Nephron (organoid): ENCODE data around the gene OVCH1.

Source experiments
- H3K27ac Mint-ChIP-seq, 3 experiments: 2 replicates each; pipeline ENCODE4 v1.8.0; 2020; ENCODE audit warnings: mixed read lengths in 3 of 3, mild to moderate bottlenecking in 2 of 3, moderate library complexity in 1 of 3
- H3K27me3 Mint-ChIP-seq: 2 replicates; pipeline ENCODE4 v1.8.0; 2021; ENCODE audit warnings: low read depth, mild to moderate bottlenecking, moderate library complexity, mixed read lengths
- H3K36me3 Mint-ChIP-seq: 2 replicates; pipeline ENCODE4 v1.8.0; 2020; ENCODE audit warnings: low read depth, mixed read lengths
- H3K4me1 Mint-ChIP-seq: 2 replicates; pipeline ENCODE4 v1.8.0; 2020; ENCODE audit warnings: mixed read lengths
- H3K4me3 Mint-ChIP-seq, 3 experiments: 2 replicates each; pipeline ENCODE4 v1.8.0; 2020; ENCODE audit warnings: mild to moderate bottlenecking in 3 of 3, mixed read lengths in 3 of 3, moderate library complexity in 2 of 3
- H3K9me3 Mint-ChIP-seq: 2 replicates; pipeline ENCODE4 v1.8.0; 2020; ENCODE audit warnings: mixed read lengths
- CTCF ChIP-seq, 3 experiments: fragments of 200-600 bp; sonication (generic); IDR thresholded peaks; one replicate each; pipeline ENCODE4 v1.5.0; 2021; ENCODE audit warnings: antibody characterized with exemption in 3 of 3; ENCODE audit not compliant: unreplicated experiment in 3 of 3

Gene OVCH1

GRCh38 chr12:29431513-29431912 is 66.0 kb downstream of the OVCH1 start:
- Mint-ChIP-seq H3K27me3 (no peaks in the 10 kb centered on the region), H3K9me3 (no peaks in the 10 kb centered on the region), H3K27ac (no peak overlapping the region), H3K36me3 (no peaks in the 10 kb centered on the region), H3K4me1 (no peaks in the 10 kb centered on the region), H3K4me3 (no peak overlapping the region)
- no peak for TF ChIP-seq CTCF (IDR thresholded peaks at IDR 0.05; ENCODE audit: unreplicated experiment in 3 of 3)

GRCh38 chr12:29430716-29431044 is 66.8 kb downstream of the OVCH1 start:
- H3K4me1 Mint-ChIP-seq = no peaks in the 10 kb centered on the region
- no peaks in the 10 kb centered on the region for H3K36me3 Mint-ChIP-seq
- H3K9me3 Mint-ChIP-seq = no peaks in the 10 kb centered on the region
- H3K27me3 Mint-ChIP-seq = no peaks in the 10 kb centered on the region
- no peak for TF ChIP-seq CTCF (IDR thresholded peaks at IDR 0.05; ENCODE audit: unreplicated experiment in 3 of 3)
- H3K27ac Mint-ChIP-seq = no peak overlapping the region
- no peak overlapping the region for H3K4me3 Mint-ChIP-seq

- Mint-ChIP-seq H3K4me3 (no peak overlapping the region), H3K9me3 (no peaks in the 10 kb centered on the region), H3K27me3 (no peaks in the 10 kb centered on the region), H3K27ac (no peak overlapping the region), H3K36me3 (no peaks in the 10 kb centered on the region), H3K4me1 (no peaks in the 10 kb centered on the region)
- TF ChIP-seq CTCF (IDR thresholded peaks at IDR 0.05; ENCODE audit: unreplicated experiment in 3 of 3) = no peak
These were observed 67.3 kb downstream of the OVCH1 start for GRCh38 chr12:29429999-29430715.

DNA sequence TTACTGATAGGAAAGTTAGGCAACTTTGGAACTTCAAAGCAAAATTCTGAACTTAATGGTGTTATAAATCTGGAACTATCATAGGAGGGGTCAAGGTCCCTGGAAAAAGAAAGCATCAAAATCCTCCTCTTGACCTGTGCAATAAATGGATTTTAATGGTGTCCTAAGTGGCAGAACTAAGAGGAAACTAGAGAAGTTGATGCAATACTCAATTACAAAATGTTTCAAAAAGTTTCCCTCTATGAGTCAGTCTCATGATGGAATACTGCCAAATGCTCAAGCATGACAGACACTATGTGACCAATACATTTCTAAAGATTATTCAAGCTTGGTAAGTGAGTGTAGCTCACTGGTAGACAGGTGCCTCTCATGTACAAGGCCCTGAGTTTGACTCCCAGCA is 68.9 kb downstream of the OVCH1 start:
- no peak overlapping the region for H3K4me3 Mint-ChIP-seq
- H3K27me3 Mint-ChIP-seq = no peaks in the 10 kb centered on the region
- H3K36me3 Mint-ChIP-seq = no peaks in the 10 kb centered on the region
- no peak for TF ChIP-seq CTCF (IDR thresholded peaks at IDR 0.05; ENCODE audit: unreplicated experiment in 3 of 3)
- H3K9me3 Mint-ChIP-seq = no peaks in the 10 kb centered on the region
- H3K4me1 Mint-ChIP-seq = no peaks in the 10 kb centered on the region
- H3K27ac Mint-ChIP-seq = no peak overlapping the region

- Mint-ChIP-seq H3K27me3 (no peaks in the 10 kb centered on the region), H3K36me3 (no peaks in the 10 kb centered on the region), H3K4me1 (no peaks in the 10 kb centered on the region), H3K4me3 (no peak overlapping the region), H3K9me3 (peaks cover 3% of the 10 kb centered on the region), H3K27ac (no peak overlapping the region)
- TF ChIP-seq CTCF (IDR thresholded peaks at IDR 0.05; ENCODE audit: unreplicated experiment in 3 of 3) = no peak
These were observed 69.5 kb downstream of the OVCH1 start for GRCh38 chr12:29427964-29428363.

- Mint-ChIP-seq H3K27ac (no peak overlapping the region), H3K36me3 (no peaks in the 10 kb centered on the region), H3K4me3 (no peak overlapping the region), H3K9me3 (peaks cover 3% of the 10 kb centered on the region), H3K4me1 (no peaks in the 10 kb centered on the region), H3K27me3 (no peaks in the 10 kb centered on the region)
- TF ChIP-seq CTCF (IDR thresholded peaks at IDR 0.05; ENCODE audit: unreplicated experiment in 3 of 3) = no peak
These were observed 71.0 kb downstream of the OVCH1 start for GRCh38 chr12:29426498-29426897.
